Muscle of back (tissue), 13 donors: Measurements from ENCODE around the gene CFC1B. TPM values are rescaled to one million over a fixed set of nuclear protein-coding genes. Genes with fewer than 3 reads are reported as not detected.
"Not testable (repeated sequence)": the region's sequence is repeated elsewhere in the genome, so short reads cannot be mapped to it uniquely, and the experiment has no call there.

Experiments
- DNase-seq, 3 donors: peaks; one replicate each; pipeline versions ENCODE4 v3.0.0 to v3.0.0-alpha.2; 2013
- long read RNA-seq, 9 donors: transcript quantifications; one replicate each; lab custom pipeline, GENCODE V29; 2026
- polyA plus RNA-seq, 10 donors: library from polyadenylated mRNA; unstranded; fragments of 120-200 nt; gene quantifications; one replicate each; pipeline ENCODE4 v1.2.1, GENCODE V29; 2013; ENCODE audit not compliant: insufficient read length in 10 of 10

Gene CFC1B
- polyA plus RNA-seq, result not detected
- long read RNA-seq, donor 1, result 0 reads
- long read RNA-seq, donor 2, result 0 reads
- long read RNA-seq, donor 3, result 0 reads
- long read RNA-seq, donor 4, result 0 reads
- long read RNA-seq, donor 5, result 0 reads
- long read RNA-seq, donor 6, result 0 reads
- long read RNA-seq, donor 7, result 0 reads
- long read RNA-seq, donor 8, result 0 reads
- long read RNA-seq, donor 9, result 0 reads

DNA sequence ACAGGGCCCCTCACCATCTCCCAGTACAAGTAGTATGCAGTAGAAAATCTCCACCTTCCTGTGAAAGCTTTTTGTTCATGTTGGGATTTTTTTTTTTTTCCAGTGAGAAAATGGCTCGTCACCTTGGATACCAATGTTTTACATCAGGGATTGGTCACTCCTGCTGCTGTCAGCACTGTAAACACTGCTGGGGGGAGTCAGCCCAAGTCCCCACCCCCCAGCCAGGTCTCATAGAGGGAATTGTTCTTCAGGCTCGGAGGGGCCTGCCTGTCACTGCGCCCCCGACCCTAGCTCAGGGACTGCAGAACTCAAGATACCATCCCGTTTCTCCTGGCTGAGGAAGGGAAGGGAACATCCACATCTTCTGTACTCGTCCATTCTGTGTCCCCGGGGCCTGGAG lies at the start of gene CFC1B:
Gene CFC1B (plus strand): TSS at position 231 of the 400 bp plus-strand sequence. CDS start 263 bp downstream, outside the sequence.
- not testable (repeated sequence) for DNase-seq

DNA sequence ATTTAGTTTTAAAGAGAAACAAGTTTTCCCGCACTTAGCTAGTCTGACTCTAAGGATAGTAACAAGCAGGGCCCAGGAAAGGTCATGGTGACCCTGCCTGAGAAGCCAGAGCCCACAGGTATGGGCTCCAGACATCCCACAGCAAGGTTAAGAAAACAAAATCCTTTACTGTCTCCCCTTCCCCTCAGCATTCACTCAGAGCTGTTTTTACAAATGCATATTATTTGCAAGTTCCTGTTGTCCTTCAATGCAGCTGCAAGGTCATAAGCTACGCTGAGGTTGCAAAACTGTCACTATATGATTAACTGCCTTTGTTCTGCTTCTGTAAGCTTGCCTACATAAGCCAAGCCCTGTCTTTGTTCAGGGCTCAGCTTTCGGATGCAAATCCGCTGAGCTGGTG lies 29.9 kb upstream of the CFC1B start:
- not testable (repeated sequence) for DNase-seq

DNA sequence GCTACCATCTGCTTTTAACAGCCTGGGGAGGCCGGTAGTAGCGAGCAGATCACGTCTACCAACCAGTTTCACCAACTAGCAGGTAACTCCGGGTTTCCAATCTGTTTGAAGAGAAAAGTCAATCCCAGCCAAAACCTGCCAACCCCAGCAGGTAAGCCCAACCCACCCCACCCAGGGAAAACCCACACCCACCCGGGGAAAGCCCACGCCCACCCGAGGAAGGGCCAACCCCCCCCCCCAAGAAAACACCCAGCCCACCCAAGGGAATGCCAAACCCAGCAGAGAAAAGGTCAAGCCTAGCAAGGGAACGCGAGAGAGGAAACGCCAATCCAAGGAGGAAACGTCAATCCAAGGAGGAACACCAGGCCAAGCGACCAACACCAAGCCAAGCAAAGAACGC lies 11.8 kb upstream of the CFC1B start, which contains the start of gene POTEI:
Gene POTEI (minus strand): TSS at position 101 of the 400 bp plus-strand sequence. CDS start 93 bp downstream, at position 8.
- not testable (repeated sequence) for DNase-seq

GRCh38 chr2:130510807-130511746 lies 9.9 kb upstream of the CFC1B start:
- DNase-seq, result not testable (repeated sequence)

DNA sequence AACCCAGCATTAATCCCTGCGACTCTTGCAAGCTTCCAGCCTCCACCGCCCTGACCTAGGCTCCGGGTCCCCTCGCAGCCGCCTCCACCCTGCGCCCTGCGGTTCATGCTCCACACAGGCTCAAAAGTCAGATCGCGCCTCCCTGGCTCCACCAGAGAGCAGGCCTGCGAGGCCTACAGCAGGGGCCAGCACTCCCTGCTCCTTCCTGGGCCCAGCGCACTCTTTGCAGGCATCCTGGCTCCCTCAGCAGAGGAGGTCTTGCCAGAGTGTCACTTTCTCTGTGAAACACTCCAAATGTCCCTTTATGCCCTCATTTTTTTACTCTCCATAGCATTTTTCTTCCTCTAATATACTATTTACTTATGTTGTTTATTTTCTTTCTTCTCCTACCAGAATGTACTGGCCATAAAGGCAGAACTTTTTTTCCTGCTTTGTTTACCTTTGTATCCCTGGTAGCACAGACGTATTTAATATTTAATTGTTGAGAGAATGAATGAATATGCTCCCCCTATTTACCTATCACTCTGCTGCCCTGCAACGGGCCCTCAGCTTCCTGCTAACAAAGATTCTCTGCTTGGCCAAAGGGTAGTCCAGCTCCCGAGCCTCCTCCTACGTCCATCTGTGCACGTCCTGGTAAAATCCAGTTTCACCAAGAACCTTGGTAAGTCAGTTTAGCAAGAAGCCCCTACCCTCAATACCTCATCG lies 9.1 kb upstream of the CFC1B start:
- not testable (repeated sequence) for DNase-seq

- DNase-seq, result not testable (repeated sequence)
These were observed 2.4 kb upstream of the CFC1B start for GRCh38 chr2:130518516-130519106.

GRCh38 chr2:130522390-130522789 lies 1.4 kb downstream of the CFC1B start:
- not testable (repeated sequence) for DNase-seq

DNA sequence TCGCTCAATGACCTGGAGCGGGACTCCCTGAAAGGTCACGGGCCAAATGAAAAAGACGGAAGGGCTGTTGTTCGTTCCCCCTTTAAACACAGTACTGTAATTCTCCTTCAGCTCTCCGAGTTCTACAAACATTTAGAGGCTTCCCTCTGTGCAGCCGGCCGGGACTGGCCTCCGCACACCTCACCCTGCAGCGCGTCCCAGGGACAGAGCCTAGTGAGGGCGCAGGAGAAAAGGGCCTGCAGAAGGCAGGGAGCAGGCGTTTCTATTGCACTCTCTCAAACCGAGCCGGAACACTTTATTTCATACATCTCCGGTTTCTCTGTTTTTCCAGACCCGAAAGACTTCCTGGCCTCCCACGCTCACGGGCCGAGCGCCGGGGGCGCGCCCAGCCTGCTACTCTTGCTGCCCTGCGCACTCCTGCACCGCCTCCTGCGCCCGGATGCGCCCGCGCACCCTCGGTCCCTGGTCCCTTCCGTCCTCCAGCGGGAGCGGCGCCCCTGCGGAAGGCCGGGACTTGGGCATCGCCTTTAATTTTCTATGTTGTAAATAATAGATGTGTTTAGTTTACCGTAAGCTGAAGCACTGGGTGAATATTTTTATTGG lies 6.4 kb downstream of the CFC1B start:
- not testable (repeated sequence) for DNase-seq

GRCh38 chr2:130529545-130529944 lies 8.5 kb downstream of the CFC1B start:
- not testable (repeated sequence) for DNase-seq

GRCh38 chr2:130530212-130530611 lies 9.2 kb downstream of the CFC1B start:
- not testable (repeated sequence) for DNase-seq

- not testable (repeated sequence) for DNase-seq
These were observed 10.2 kb downstream of the CFC1B start for GRCh38 chr2:130531225-130531624.

GRCh38 chr2:130531672-130532071 lies 10.7 kb downstream of the CFC1B start:
- not testable (repeated sequence) for DNase-seq

DNA sequence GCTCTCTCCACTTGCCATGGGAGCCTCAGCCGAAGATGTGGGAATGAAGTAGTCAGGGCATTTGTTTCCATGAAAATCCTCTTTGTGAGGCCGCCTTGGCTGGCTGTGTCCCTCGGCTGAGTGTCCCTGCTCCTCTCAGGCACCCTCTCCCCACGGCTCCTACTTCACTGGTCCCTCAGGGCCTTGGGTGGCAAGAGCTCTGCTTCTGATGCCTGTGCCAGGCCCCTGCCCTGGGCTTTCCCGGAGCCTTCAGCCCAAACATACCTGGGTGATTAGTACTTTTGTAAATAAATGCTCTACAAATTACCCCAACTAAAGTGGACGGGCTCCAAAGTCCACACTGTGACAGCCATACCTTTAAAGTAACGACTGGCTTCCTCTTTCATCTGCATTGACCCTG lies 15.6 kb downstream of the CFC1B start:
- DNase-seq, result not testable (repeated sequence)

DNA sequence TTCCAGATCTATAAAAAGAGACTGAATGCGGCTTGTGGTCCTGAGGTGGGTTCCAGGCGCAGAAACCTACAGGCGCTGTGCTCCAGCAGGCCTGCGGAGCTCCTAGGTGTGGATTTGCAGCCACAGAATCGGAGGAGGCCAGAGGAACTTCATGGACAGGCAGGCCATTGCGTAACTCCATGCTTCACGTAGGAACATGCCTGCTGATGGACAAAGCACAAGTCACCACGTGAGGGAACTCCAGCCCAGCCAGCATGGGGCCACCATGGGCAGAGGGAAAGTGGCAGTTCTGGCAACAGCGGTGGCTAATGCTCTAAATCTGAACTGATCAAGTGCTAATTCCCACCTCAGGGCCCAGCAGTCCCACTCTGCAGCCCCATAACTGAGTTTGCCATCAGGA lies 17.2 kb downstream of the CFC1B start:
- DNase-seq, result not testable (repeated sequence)

DNA sequence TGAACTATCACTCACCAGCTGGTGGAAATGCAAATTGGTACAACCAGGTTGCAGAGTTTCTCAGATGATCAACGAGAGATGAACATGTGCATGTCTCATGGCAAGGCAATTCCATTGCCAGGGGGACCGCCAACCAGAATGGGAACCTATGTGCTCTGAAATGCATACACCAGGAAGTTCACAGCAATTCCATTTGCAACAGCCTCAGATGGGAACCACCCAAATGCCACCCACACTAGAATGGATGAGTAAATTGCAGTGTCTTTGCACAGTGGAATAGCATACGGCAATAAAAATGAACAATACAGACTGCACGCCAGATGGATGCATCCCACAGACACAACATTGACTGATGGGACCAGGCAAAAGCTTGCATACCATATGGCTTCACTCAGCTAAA lies 21.8 kb downstream of the CFC1B start:
- not testable (repeated sequence) for DNase-seq

DNA sequence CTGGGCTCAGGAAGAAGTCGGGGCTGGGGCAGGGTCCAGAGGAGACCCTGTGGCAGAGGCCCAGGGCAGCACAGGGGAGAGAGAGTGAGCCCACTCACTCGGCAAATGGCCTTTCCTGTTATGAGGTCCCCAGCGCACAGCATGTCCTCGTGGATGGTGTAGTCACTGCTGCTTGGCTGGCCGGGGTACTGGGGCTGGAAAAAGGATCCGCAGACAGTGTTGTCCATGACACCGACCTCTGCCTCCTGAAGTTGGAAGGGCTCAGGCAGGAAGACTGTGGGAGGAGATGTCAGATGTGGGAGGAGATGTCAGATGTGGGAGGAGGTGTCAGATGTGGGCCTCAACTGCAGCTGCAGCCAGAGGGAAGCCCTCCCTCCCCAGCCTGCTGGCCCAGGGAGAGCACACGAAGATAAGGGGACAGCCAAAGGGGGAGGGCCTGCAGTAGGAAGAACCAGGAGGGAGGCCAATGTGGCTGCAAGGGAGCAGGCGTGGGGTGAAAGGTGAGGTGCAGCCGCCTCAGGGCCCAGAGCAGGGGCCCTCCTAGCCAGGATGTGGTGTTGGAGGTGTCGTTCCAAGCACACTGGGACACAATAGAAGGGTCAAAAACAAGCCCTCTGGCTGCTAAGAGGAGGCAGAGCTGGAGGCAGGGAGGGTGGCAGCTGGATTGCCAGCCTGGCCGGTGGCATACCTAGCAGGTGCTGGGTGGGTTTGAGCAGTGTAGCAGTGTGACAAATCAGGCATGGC lies 22.9 kb downstream of the CFC1B start:
- DNase-seq, result not testable (repeated sequence)

GRCh38 chr2:130544978-130545377 lies 24.0 kb downstream of the CFC1B start:
- DNase-seq, result not testable (repeated sequence)

DNA sequence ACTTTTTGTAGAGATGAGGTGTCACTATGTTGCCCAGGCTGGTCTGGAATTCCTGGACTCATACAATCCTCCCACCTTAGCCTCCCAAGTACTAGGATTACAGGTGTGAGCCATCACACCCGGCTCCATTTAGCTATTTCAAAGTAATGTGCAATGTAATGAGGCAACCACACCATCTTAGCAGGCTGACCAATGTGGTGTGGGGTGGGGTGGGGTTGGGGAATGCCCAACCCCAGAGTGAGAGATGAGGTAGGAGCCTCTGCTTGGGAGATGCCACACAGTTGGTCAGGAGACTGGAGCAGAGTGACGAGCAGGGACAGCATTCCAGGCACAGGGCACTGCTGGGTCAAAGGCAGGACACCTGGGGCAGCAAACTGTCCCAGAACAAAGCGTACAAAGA lies 27.4 kb downstream of the CFC1B start:
- not testable (repeated sequence) for DNase-seq

DNA sequence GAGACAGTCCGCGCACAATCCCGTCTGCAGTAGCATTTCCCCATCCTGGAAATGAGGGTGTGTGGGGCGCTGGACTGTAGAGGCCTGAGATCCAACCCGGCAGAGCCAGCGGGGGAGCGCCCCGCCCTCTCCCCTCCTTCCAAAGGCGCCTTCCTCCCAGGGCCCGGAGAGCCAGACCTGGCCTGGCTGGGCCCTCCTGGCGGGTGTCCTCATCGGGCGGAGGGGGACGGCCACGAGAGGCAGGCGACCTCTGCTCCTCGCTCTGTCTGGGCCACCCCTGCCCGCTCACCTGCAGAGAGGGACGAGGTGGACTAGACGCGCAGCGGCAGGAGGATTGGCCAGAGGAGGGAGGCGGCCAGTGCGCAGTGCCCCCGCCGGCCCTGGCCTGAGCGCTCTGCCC lies 28.5 kb downstream of the CFC1B start:
- DNase-seq, result not testable (repeated sequence)

DNA sequence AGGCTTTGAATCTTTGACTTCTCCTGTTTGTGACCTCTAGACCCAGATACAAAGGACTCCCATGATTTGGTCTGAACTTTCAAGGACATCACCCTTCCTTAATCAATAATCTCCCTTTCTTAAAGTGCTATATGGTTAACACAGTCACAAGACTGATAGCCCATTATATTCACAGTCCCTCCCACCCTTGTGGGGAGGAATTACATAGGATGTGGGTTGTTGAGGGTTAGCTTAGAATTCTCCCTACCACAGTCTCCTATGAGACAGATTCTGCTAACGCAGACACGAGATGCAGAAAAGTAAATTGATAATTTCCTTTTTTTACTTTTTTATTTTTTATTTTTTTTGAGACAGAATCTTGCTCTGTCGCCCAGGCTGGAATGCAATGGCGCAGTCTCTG lies 33.2 kb downstream of the CFC1B start:
- DNase-seq, result not testable (repeated sequence)
